RPMI7951 (cell line): ENCODE measurements around the gene MCM6. TPM values are rescaled to one million over a fixed set of nuclear protein-coding genes. Genes with fewer than 3 reads are reported as not detected.
"Not testable (repeated sequence)": the region's sequence is repeated elsewhere in the genome, so short reads cannot be mapped to it uniquely, and the experiment has no call there.

Experiments used
- DNase-seq: peaks from one replicate; pipeline ENCODE4 v3.0.0-alpha.2; 2012; ENCODE audit warnings: low read depth
- total RNA-seq: library from RNA; depleted of rRNA; stranded (reverse); fragments of >200 nt; shearing (Covaris generic); gene quantifications from 2 replicates; pipeline ENCODE4 v1.2.3, GENCODE V29; 2014

The MCM6 gene
- total RNA-seq, 1 experiment from 2014 or later = 26.9 TPM

GRCh38 chr2:135821190-135821589 is 55.1 kb downstream of the MCM6 start:
- DNase-seq = no peak

- peak; percentile 71 for DNase-seq
Measured at GRCh38 chr2:135820003-135820618, 56.1 kb downstream of the MCM6 start.

GRCh38 chr2:135818937-135819610 is 57.2 kb downstream of the MCM6 start:
- DNase-seq = peak; percentile 42

- no peak for DNase-seq
Measured at GRCh38 chr2:135817951-135818350, 58.3 kb downstream of the MCM6 start.

- no peak for DNase-seq
Measured at GRCh38 chr2:135817466-135817865, 58.8 kb downstream of the MCM6 start.

GRCh38 chr2:135815269-135815668 is 61.0 kb downstream of the MCM6 start:
- DNase-seq = no peak

- no peak for DNase-seq
Measured at GRCh38 chr2:135812907-135813511, 63.2 kb downstream of the MCM6 start.

GRCh38 chr2:135807874-135808273 is 68.4 kb downstream of the MCM6 start:
- DNase-seq = not testable (repeated sequence)

- DNase-seq = no peak
Measured at GRCh38 chr2:135803278-135803677, 73.0 kb downstream of the MCM6 start.

- no peak for DNase-seq
Measured at GRCh38 chr2:135802350-135802749, 73.9 kb downstream of the MCM6 start.

- DNase-seq = no peak
Measured at GRCh38 chr2:135800513-135801460, 75.5 kb downstream of the MCM6 start.

GRCh38 chr2:135799738-135800137 is 76.5 kb downstream of the MCM6 start:
- DNase-seq = no peak

- DNase-seq = no peak
Measured at GRCh38 chr2:135798762-135799161, 77.5 kb downstream of the MCM6 start.

GRCh38 chr2:135798275-135798705 is 78.0 kb downstream of the MCM6 start:
- no peak for DNase-seq

GRCh38 chr2:135797497-135798274 is 78.6 kb downstream of the MCM6 start:
- DNase-seq = peak; percentile 74

- DNase-seq = no peak
Measured at GRCh38 chr2:135796606-135797005, 79.6 kb downstream of the MCM6 start.

GRCh38 chr2:135795641-135796040 is 80.6 kb downstream of the MCM6 start:
- not testable (repeated sequence) for DNase-seq

GRCh38 chr2:135792401-135793150 is 83.7 kb downstream of the MCM6 start:
- no peak for DNase-seq

- peak; percentile 50 for DNase-seq
Measured at GRCh38 chr2:135791418-135792190, 84.6 kb downstream of the MCM6 start.

GRCh38 chr2:135790423-135790822 is 85.8 kb downstream of the MCM6 start:
- no peak for DNase-seq
